NCI-H2107 (cell line): ENCODE measurements around the gene CCDC149.

Source experiments
- DNase-seq: peaks from one replicate; lab custom pipeline; 2025; lab: John Stamatoyannopoulos, UW

Gene CCDC149

DNA sequence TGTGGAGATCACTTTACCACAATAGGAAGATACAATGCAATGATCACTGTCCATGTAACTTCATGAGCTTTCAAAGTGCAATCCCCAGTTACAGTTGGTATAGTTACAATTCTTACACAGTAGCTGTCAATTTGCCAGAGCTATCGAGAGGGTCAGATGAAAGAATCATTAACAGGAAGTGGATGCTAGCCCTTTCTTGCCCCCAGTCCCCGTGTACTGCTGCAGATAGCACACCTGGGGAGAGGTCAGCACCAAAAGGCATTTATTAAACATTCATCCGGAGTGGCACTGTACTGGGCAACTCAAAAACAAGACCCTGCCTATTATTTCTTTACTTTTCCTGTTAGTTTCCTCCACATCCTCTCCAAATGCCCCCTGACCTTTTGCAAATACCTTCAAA is 69.7 kb downstream of the CCDC149 start:
- DNase-seq: no peak

DNA sequence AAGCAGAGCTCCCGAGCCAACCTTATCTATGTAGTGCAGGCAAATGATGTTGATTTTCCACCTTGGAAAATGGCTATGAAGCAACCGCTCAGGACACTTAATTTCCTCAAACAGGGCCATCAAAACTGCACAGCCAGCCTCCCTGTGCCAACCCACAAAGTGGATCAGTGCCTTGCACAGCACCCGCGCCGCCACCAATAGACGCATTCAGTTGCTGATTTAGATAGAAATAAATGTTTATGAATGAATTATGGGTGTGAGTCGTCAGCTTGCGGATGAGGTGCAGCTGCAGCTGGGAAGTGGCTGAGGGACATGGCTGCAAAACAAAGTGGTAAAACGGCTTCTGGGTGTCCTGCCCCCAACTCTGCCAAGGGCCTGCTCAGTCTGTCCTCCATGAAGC is 70.5 kb downstream of the CCDC149 start:
- DNase-seq: no peak

DNA sequence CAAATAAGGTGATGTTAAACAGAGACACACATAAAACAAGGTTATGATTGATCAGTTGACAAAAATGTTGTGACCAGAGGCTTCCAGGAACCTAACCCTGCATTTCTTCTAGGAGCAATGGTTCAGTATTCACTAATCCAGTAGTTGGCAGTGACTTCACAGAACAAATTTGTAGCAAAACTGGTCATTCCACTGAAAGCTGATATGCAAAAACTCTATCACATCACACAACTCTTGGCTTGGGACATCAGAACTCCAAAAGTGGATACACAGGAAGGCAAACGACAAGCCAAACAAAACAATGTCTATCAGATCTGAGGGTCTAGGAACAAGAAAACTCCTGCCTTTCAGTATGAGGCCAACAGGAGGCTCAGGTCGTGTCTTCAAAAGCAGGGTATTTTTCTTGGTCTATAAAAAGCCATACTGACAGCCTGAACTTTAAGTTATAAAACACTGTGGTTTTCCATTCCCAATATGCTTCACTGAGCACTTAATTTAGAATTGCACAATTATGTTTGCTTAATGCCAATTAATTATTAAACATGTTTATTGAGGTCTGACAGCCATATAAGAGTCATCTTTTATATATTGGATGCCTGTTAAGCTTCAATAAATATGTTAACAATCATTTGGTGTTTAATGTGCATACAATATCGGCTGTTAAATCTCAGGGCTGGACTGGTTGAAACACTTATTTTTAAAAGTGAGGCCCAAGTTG is 71.9 kb downstream of the CCDC149 start:
- DNase-seq: no peak

DNA sequence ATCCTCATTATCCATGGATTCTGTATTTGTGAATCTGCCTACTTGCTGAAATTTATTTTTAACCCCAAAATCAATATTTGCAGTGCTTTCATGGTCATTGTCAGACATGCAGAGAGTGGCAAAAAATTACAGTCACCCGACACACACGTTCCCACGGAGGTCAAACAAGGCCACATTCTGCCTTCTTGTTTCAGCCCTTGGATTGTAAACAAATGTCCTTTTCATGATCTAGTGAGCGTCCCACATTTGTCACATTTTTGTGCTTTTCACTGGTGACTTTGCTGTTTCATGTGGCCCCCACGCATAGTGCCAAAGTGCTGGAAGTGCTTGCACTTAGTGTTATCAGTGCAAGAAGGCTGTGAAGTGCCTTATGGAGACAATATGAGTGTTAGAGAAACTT is 72.5 kb downstream of the CCDC149 start:
- DNase-seq: no peak

DNA sequence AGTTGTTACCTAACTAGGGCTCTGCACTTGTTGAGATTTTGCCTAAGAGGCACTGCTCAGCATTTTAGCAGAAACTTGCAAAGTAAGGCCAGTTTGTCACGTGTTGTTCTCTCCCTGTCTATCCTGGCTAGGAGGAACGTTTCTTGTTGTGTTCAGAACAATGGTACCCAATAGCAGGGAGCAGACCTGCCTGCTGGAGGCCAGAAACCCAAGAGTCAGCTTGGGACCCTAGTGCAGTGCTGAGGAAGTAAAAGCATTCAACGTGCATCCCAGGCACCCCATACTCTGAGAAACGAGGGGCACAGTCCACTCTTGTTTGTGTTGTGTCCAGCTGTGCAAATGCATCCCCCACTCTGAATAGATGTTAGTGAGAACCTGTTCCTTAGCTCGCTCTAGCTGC is 75.1 kb downstream of the CCDC149 start:
- no peak for DNase-seq

DNA sequence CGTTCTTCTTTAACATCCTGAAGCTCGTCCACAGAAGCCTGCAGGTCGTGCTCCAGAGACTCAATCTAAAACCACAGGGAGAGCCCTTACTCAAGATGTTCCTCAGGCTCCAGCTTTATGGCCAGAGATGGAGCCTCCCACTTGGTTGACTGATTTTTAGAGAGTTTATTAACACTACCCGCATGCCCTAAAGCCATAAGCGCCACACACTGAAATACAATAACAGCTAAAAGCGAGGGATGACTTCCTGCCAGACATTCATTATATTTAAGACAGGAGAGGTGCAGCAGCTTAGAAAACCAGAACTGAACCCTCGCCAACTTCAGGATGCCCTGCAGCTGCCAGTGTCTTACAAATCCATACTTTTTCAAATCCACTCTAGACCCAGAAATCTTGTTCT is 75.5 kb downstream of the CCDC149 start:
- DNase-seq: no peak

DNA sequence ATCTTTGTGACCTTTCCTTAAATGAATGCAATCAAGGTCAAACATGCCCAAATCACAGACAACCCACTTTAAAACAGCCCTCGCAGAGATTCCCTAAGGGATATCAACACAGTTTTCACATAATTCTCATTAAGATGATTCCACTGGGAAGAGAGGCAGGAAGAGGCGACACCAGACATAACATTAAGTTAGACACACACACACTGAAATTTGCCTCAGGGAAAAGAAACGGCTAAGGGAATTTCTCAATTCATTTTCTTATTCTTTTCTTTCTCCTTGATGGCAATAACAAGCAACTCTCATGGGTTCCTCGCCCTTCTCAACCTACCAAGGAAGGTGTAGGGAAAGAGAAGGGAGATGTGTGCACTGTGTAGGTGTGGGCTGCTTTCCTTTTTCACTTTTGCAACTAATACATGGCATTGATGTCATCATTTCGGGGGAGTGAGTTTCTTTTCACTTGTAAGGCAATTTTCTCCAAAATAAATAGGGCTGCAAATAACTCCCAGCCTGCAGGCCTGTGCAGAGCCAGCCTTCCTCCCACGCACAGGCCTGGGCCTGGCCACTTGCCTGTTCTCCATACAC is 76.1 kb downstream of the CCDC149 start:
- no peak for DNase-seq

DNA sequence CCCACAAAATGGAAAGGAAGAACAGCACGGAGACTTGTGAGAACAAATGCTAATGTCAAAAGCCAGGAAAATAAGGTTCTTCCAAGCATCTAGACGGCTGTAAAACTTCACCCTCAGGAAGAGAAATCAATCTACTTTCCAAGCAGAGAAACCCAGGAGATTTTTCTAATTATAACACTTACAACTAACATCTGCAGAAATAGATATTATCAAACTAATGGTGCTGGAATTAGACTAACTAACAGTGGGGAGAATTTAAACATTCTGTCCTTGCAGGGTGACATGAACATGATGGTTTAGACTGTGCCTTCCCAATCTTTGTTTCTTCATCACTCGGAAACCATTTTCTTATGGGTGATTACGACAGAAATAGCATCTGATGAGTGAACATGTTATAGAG is 77.1 kb downstream of the CCDC149 start:
- DNase-seq: no peak

DNA sequence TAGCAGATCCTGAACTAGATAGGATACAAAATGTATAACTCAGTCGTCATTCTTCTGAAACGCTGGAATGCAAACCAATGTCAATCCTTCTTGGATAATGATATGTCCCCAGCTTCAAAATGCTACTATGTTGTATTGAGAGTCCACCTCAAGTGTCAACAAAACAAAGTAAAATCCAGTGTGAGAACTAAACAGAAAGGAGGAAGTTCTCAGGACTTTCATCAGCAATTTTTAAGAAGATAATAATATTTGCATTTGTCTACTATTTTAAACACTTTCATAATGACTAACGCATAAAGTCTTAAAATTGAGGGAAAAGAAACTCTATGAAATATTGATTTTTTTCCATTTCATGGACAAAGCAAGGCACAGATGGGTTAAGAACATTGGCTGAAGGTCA is 81.2 kb downstream of the CCDC149 start:
- no peak for DNase-seq

DNA sequence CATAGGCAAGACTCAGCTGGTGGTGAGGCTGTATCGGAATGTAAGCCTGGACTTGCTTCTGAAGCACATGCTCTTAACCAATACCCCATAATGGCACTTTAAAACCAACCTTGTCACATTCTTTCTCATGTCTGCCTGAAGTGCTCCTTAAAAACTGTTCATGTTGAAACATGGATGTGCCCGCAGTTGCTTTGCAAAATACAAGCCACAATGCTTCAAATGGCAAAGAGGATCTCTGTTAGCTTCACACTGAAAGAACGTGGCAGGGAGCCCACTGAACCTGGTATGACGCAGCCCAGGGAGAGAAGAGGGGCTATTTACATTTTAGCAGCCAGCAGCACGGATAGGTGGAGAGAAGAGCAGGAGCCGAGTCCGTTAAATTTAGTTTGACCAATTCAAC is 88.1 kb downstream of the CCDC149 start:
- no peak for DNase-seq

DNA sequence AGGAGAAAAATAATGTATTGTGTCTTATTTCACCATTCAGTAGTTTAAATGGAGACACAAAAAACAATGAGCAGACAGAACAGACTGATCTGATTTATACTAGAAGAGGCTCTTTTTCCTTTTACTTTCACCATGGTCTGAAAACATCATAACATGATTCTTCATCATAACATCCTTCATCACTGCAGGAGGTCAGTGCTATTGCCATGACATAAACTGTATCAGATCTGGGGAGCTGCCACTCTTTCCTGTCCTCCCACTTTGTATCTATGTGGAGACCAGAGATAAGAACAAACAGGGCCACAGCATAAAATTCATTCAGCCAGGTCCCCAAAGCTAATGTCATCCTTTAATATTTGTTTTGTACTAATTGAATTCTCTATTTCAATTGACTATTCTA is 92.3 kb downstream of the CCDC149 start:
- no peak for DNase-seq

DNA sequence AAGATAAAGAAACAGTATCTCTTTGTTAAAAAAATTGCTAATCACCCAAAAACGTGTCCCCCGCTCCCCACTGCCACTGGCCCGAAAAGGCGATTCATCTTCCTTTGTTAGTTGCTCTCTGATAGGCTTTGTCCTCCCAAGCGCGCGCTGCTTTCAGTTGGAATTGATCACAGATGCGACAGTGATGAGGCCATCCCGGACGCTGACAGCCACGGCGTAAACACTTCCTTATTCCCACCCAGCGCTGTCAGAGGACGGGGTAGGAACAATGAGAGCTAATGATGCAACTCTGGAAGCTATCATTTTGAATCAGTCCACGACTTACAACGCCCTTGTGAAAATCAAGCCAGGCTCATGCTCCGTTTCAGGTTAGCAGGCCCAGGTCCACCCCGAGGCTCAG is 96.0 kb downstream of the CCDC149 start:
- no peak for DNase-seq

DNA sequence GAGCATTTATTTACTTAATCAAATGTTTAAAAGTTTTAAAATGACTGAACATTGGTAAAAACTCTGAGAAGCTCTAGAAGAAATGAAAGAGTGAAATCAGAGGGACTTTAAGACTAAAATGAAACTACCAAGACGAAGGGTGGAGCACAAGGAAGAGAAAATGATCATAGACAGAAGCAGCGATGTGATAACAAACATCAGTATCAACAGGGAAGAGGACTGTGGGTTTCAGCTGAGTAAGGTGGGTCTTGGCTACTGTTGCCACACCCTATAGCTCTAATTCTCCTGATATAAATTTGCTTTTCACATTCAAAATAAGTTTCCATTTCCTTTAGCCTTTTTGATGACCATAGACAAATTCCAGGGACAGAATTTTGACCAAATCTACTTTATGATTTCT is 99.1 kb downstream of the CCDC149 start:
- no peak for DNase-seq

DNA sequence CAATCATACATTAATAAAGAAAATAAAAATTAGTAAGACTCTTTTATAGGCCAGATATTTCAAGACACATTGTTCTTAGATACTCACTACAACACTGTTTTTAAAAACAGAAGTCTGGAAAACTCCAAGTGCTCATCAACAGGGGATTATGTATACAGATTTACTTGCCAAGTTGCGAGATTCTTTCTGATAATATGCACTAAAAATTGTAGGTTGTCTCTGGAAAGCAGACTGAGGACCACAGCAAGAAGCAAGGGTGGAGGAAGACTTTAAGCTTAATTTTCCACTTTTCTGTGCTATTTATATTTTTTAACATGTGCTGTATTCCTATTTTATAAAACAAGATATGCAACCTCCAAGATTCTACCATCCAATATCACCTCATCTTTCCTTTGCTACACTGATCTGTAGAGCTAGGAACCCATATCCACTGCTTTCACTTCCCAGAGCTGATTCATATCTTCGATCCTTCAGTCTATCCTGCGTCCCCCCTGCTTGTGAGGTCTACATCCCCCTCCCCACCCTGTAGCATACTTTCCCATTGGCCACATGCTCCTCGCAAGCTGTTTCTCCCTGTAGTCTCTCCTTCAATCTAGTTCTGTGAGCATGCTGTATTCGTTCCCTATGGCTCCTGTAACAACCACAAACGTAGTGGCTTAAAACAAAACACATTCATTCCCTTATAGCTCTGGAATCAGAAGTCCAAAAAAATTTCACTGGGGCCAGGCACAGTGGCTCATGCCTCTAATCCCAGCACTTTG is 101.8 kb downstream of the CCDC149 start:
- DNase-seq: no peak

DNA sequence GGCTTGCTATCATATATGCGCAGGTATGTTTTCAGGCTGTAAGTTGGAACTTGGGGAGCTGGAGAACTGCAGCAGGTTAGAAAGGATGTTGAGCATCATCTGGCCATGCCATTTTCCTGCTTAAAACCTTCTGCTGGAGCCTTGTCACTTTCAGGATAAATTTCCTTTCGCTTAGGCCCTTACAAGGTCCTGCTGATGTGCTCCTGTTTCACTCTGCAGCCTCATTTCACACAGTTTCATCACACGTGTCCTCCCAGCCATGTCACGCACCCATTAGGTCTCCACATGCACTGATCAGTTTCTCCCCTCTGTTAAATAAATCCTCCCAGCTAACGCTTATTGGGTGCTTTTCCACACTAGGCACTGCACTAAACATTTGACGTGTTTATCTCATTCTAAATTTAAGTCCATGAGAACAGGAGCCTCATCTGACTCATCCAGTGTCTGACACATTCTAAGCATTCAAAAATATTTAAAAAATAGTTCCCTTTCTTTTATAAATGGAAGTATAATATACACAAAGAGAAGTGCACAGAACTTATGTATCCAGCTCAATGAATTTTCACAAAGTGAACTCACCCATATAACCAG is 102.9 kb downstream of the CCDC149 start:
- no peak for DNase-seq

DNA sequence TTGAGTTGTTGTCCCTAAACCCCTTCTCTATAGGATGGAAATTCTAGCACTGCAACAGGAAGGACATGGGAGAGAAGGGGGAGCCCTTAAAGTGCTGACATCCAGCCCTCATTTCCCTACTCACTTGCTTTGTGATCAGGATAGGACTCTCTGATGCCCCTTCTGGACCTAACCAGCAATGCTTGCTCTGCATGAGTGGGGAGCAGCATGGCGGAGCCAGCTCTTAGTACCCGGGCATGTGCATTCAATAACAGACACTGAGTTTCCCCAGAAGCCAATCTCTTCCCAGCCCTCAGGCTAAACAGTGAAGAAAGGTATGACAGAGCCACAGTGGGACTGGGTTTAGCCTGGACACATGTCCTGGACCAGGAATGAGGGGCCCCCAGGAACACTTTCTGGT is 103.5 kb downstream of the CCDC149 start:
- no peak for DNase-seq

DNA sequence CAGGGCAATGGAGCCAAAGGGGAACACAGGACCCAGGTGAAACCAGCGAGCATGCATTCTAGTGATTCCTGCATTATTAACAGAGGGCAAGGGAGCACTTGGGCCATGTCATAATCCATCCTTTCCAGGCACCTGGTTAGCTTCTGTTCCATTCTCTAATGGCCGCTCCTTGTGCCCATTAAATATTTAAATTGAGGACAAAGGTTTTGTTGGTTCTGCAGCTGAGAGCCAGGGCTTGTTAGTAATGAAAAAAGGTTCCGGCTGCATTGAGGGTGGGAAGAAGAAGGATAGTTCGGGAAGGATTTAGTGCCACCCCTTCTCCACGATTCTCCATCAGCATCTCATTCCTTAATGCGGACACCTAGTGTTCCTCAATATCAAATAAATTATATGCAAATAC is 103.9 kb downstream of the CCDC149 start:
- DNase-seq: no peak

DNA sequence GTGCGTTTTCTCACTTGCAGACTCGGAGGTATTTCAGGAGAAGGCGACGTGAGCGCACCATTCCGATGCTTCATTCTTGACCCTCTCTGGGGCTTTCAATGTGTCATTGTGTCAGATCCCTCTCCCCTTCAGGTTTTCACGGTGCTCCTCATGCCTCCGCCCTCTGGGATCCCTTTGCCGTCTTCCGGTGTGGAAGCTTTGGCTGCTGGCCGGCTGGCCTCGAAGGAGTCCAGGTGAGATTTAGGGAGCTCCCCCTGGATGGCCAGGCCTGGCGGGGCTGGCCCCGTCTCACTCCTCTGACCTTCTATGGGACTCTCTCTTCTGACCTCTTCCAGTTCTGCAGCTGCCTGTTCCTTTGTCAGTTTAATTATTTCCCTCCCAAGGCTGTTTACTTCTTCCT is 104.6 kb downstream of the CCDC149 start:
- no peak for DNase-seq

DNA sequence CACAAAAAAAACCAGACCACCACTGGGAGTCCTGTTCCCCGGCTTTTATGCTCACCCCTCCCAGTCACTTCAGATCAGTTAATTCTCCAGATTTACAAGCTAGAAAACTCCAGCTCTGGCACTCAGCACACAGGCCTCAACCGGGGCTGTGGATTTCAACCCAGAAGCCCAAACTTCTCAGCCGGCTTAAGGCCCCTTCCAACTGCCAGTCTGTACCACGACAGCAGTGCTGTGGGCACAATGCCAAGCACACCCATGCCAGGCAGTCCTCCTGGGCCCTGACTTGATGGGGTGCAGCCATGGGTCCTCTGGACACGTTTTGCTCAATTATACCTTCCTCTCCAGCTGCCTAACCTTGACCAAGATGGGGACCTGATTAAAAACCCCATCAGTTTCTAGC is 105.2 kb downstream of the CCDC149 start:
- DNase-seq: no peak

DNA sequence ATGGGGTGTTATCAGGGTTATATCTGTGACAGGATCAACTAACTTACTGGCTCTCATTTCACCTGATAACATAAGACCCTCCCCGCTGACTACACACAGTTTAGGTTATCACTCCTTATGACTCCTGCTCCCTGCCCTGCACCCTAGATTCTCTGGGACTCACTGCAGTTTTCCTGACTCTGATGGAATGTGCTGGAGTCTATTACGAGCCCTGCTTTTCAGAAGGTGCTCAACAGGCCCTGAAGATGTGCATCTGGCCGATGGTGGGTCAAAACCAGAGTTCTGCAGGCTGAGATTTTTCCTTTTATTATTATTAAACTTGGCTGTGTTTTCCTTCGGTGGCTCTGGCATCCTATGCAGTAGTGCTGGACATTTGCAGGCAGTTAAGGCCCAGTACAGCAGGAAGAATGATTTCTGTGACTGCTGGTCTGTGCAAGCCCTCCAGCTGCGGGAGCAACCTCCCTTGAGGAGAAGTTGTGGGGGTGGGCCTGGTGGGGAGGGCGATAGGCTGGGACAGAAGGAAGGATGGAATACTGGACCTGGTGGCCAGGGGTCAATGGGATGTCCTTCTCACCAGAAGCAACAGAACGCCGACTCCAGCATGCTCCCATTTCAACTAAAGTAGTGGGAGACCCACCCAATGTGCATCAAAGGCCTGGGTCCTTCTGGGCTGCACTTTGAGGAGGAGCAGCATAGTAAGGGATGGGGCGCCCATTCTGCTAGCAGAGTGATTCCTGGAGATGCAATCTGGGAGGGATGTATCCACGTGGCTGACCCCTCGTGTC is 106.4 kb downstream of the CCDC149 start:
- DNase-seq: no peak

DNA sequence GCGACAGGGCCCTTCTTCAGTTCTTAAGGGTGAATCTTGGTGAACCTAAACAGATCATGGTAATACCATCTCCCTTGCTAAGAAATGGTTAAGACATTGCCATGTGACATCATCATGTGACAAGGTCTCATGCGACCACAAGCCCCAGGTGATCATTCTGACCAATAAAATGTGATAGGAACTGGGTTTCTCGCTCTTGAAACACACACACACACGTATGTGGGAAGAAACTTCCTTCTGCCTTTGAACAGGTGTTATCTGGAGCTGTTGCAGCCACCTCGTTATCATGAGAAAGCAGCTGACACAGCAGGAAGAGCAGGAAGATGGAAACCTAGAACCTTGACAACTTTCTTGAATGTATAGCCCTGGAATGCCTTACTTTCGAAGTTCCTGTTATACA is 107.3 kb downstream of the CCDC149 start:
- no peak for DNase-seq

DNA sequence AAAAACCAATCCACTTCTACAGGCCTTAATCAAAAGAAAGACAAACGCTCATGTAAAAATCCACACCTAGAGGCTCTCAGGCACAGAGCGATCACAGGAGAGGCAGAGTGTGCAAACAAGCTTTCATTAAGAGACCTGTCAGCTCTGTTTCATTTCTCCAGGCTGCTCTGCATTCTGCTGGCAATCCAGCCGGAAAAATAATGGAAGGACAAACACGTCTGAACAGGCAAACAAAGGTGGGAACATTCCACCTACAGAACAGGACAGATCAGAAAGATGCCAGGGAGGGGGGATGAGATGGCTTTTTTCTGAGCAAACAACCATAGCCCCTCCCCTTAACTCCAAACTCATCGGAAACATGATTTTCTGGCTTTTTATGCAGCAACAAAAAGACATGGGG is 107.8 kb downstream of the CCDC149 start:
- DNase-seq: no peak
